Measurements from ENCODE around the gene SORCS3.
A peak's percentile ranks its signal among the peaks of the same experiment; 100 is the strongest.

SORCS3 gene

DNA sequence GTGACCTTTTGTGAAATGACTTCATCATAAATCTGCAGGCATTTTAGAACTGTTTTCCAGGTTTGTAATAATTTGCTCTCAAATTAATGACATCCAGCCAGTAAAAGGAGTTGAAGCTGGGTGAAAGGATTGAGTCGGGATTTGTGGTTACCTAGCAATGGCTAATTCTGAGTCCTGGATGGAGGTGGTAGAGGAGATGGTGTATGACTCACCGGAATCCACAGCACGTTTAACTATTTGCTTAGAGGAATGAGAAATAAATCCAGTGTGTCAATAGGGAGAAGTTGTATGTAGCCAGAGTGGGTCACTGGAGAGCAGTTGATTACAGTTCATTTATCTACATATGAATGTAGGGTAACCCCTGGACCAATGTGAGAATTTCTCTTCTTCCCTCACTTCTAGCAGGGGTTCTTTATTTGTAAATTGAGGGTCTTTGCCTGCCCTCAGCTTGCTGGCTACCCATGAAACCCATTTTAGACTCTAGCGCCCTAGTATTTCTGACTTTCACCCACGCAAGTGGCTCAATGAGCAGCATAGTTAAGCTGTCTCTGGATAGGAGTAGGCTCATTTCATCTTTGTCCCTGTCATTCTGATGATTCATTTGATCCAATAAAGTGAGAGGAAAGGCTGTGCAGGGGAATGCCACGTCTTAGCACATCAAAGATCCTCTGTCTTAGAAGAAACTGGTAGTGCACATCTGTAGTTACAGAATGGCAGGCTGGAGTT lies 547.8 kb downstream of the SORCS3 start:
- DNase-seq (ENCODE audit: low spot score), result peak; percentile 73

- DNase-seq (ENCODE audit: low spot score), result no peak
Observed at GRCh38 chr10:105189463-105189800, 548.3 kb downstream of the SORCS3 start.

- DNase-seq (ENCODE audit: low spot score), result no peak
Observed at GRCh38 chr10:105192146-105192545, 551.1 kb downstream of the SORCS3 start.

- DNase-seq (ENCODE audit: low spot score), result no peak
Observed at GRCh38 chr10:105192861-105193260, 551.8 kb downstream of the SORCS3 start.

DNA sequence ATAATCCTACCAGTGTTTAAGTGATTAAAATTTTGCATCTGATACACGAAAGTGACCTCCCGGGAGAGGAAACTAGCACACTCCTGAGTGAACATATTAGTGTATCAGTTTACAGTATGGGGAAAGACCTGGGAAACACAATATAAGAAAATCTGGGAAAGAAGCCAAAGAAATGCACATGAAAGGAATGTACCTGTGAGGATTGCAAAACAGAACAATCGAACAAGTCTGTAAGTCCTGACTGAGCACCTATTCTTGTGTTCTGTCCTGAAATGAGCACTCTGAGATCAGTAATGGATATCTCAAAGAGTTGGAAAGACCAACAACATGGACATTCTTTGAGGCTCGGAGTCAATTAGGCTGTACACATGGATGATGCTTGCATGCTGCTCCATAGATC lies 554.7 kb downstream of the SORCS3 start:
- DNase-seq (ENCODE audit: low spot score), result peak; percentile 7

- DNase-seq (ENCODE audit: low spot score), result no peak
Observed at GRCh38 chr10:105197598-105198364, 556.7 kb downstream of the SORCS3 start.

- no peak for DNase-seq (ENCODE audit: low spot score)
Observed at GRCh38 chr10:105206616-105207015, 565.5 kb downstream of the SORCS3 start.

DNA sequence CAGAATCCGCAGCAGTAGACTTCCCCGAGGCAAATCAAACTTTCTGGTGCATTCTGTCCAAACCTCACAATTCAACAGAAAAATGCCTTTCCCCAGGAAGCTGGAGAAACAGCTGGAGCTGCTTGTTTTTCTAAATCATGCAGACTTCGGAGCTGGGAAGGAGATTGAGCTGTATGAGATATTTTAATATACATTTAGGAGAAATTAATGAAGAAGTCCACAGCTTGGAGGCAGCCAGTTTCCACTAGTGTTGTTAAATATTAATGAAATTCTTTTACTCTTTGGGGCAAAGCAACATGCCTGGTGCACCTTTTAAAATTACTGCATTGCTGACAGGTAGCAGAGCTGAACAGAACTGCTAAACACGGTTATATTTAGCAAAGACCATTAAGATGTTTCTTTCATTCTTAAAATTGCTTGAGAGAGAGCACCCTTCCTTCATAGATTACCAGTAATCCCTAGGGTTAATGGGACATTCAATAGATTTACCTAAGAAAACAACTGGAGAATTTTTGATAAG lies 566.4 kb downstream of the SORCS3 start:
- no peak for DNase-seq (ENCODE audit: low spot score)

DNA sequence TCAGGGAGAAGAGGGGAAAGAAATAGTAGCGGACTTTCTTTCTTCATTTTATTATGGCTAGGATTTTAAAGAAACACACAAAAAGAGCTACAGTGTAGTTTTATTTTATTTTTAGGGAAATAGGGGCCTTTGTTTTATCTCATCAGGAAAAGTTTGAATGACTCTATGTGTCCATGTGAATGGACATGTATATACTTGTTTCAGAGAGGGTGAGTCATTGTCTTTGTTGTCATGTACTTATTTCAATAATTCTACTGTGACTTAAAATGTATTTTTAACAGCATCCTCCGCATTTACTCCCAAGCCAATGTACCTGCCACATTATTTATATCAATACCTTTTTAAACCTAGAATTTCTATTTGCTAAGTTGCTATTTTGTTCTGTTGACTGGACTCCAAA lies 569.5 kb downstream of the SORCS3 start:
- no peak for DNase-seq (ENCODE audit: low spot score)

- no peak for DNase-seq (ENCODE audit: low spot score)
Observed at GRCh38 chr10:105237685-105238084, 596.6 kb downstream of the SORCS3 start.

DNA sequence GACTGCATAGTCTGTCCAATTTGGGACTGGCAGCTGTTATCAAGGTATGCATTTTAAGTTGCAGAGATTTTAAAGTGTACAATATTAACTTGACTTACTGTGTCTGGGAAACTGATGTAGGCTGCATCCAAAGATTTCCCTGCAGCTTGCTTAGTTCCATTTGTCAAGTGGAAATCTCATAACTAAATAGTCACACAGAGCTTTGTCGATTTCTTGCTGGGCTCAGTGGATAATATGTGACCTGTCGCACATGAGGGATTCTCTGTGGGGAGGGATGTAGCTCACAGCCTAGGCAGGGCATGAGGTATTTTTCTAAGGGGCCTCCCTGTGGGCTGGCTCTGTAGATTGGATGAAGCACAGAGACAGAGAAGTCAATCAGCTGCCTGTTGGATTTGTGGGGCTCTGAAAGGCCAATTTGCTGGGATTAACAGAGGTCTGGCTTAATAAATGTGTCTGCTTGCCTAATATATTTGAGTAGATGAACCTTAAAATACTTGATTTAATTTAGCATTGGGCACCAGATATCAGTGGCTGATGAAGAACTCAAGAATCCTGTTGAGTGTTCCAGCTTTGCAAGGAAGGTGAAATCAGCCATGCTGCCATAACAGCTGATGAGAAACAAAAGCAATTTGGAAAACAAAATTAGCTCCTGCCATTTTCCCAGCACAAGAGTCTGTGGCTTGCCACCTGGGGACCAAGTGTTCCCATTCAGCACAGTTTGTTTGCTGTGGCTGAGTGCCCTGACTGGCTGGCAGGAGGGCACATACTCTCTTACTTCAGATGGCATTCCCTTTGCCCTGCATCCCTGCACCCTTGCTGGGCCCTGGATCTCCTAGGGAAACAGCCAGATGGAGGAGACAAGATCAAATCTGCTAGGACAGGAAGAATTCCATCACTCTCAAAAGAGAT lies 598.5 kb downstream of the SORCS3 start:
- no peak for DNase-seq (ENCODE audit: low spot score)

DNA sequence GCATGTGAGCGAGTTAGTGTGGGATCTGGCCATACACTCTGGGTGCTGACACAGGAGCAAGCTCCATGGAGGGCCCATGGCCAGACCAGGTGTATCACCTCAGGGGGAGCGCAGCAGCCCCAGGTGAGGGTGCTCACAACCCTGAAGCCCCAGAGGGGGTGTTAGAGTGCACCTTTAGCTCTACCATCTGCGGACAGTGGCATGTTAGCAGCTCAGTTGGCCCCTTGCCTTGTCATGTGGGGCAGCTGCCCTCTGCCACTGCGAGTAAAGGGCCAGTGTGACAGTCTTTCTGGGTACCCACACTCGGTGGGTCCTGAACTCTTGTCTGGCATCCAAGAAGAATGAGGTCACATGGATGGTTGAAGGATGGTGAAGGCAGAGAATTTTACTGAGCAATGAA lies 600.2 kb downstream of the SORCS3 start:
- DNase-seq (ENCODE audit: low spot score), result no peak

- DNase-seq (ENCODE audit: low spot score), result no peak
Observed at GRCh38 chr10:105243381-105243780, 602.3 kb downstream of the SORCS3 start.

DNA sequence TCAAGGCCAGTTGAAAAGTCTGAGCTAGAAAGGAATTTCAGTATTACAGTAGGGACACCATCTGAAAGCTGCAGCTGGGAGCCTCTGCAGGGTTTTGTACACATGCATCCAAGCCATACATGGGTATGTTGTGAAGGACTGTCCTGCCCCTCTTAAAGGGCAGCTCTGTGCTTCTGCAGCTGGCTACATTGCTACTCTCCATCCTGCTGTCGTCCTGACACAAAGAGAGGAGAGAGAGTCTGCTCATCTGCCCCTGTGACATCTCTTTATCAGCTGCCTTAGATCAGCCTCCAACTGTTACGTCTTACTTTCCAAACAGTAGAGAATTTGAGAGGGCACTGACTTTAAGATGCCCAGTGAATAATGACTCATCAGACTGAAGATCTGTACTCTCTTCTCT lies 602.7 kb downstream of the SORCS3 start:
- no peak for DNase-seq (ENCODE audit: low spot score)

DNA sequence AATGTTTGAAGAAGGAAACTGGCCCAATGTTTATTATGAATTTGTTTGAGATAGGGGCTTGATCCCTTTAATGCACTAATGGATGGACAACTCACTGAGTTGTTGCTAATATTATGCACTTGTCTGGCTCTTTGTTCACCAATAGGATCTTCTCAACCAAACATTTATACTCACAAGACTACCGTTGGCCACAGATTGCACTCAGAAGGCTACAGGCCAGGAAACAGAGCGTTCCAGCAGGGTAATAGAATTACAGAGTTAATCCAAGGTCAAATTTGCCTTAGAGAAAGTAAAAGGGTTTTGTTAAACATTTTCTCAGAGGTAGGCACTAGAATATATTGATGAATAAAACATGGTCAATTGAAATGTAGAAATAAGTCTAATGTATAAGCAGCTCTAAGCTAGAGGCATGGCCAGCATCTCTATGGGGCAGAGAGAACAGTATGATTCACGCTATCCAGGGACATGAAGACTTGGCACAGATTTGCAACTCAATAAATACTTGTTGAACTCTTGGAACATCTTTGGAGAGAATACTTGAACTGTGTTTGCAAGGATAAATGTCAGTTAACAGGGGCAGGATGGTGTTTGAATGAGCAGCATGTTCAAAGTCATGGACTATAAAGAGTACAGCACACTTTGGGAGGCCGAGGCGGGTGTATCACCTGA lies 606.9 kb downstream of the SORCS3 start:
- DNase-seq (ENCODE audit: low spot score), result no peak

DNA sequence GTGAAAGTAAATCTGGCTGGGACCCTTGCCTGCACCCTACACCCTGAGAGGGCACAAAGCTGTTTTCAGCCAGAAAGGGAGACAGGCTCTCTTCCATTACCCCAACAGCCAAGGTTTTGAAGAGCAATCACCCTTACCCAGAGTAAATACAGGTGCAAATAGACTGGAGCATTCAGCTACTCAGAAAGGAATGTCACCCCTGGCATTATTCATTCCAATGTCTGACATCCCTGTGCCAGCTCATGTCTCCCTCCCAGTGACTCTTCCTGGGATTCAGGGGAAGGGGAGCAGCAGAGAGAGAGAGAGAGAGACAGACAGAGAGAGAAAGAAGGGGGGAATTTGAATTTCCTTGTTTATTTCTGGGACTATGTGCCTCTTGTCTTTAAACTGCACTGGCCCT lies 611.8 kb downstream of the SORCS3 start:
- DNase-seq (ENCODE audit: low spot score), result no peak

DNA sequence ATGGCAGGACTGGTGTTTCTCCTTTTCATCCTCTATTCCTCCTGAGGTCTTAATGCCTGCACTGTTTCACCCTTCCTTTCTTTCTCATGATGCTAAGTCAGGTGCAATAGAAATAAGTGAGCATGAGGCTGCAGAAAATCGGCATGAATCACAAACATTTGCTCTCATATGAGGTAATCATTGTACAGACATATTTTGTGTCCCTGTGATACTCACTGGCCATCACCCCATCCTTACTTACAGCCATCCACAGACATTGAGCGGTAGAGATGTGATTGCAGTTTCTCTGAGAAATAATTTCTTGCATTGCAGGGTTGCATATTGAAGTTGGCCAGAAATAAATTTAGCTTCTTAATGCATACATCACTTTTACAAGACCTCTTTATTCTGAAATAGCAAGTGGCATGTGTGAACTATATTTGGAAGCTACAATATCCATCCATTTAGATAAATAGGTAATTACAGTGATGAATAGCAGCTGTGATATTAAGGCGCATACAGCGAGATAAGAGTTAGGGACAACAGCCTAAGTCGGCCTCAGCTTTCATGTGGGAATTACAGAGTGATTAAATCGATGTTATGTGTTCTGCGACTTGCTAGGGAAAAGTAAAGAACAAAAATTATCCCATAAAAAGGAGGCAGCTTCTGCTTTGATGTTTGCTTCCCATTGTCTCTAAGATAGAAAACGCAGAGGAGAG lies 612.6 kb downstream of the SORCS3 start:
- DNase-seq (ENCODE audit: low spot score), result peak; percentile 31

GRCh38 chr10:105258036-105258673 lies 617.1 kb downstream of the SORCS3 start:
- no peak for DNase-seq (ENCODE audit: low spot score)

- DNase-seq (ENCODE audit: low spot score), result no peak
Observed at GRCh38 chr10:105258674-105259065, 617.6 kb downstream of the SORCS3 start.

DNA sequence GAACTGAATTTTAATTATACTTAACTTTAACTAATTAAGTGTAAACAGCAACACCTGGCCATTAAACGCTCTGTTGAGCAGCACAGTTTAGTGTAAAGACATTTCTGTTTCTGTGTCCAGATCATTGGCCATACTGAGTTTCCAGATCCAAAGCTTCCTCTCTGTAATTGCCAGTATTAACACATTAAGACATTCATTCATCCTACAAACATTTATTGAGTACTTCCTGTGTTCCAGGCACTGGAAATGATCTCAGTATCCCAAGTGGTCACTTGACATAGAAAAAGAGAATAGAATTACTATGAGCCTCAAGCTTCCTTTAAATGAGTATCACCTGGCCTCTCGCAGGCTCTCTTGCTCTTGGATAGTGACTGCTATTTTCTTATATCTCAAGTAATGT lies 618.1 kb downstream of the SORCS3 start:
- no peak for DNase-seq (ENCODE audit: low spot score)

- DNase-seq (ENCODE audit: low spot score), result no peak
Observed at GRCh38 chr10:105262666-105263065, 621.6 kb downstream of the SORCS3 start.

Measured in SW480 (cell line).